ENCODE measurements around the gene IGSF10. TPM values are rescaled to one million over a fixed set of nuclear protein-coding genes. Genes with fewer than 3 reads are reported as not detected.

IGSF10 gene
- total and polyA plus RNA-seq, 2 donors from 2014 or later: 0.63 to 0.82 TPM

- no peaks in the 10 kb centered on the region for H3K36me3 ChIP-seq (ENCODE audit: control insufficient read depth in 2 of 3, insufficient read depth in 3 of 3, low read length in 3 of 3)
- peaks cover 0 to 12% (median 0%) of the 10 kb centered on the region in 3 donors for H3K9me3 ChIP-seq (ENCODE audit: control insufficient read depth in 2 of 3, insufficient read depth in 1 of 3, low read length in 3 of 3)
- no peak for DNase-seq
- FAIRE-seq: no peak
- no peaks in the 10 kb centered on the region for H3K4me1 ChIP-seq (ENCODE audit: control insufficient read depth in 2 of 3, insufficient read depth in 2 of 3, low read depth in 1 of 3, low read length in 3 of 3)
- no peak for TF ChIP-seq CTCF (IDR thresholded peaks at IDR 0.05; ENCODE audit: borderline replicate concordance, extremely low read depth, insufficient read depth)
- intact Hi-C loops (cut with DNase I): no loop called here
- no peak overlapping the region for H3K27ac ChIP-seq (ENCODE audit: low read depth in 2 of 2, low read length in 2 of 2)
- no peaks in the 10 kb centered on the region for H3K27me3 ChIP-seq (ENCODE audit: control insufficient read depth, insufficient read depth, low read length)
- no peak overlapping the region for H3K4me3 ChIP-seq (ENCODE audit: low read length in 3 of 3)
- no peak overlapping the region for H3K9ac ChIP-seq (ENCODE audit: low read length in 3 of 3)
These were observed 22.6 kb upstream of the IGSF10 start for GRCh38 chr3:151483488-151483887.

- FAIRE-seq: no peak
- H3K4me3 ChIP-seq (ENCODE audit: low read length in 3 of 3): no peak overlapping the region
- TF ChIP-seq CTCF (IDR thresholded peaks at IDR 0.05; ENCODE audit: borderline replicate concordance, extremely low read depth, insufficient read depth): no peak
- no peak overlapping the region for H3K9ac ChIP-seq (ENCODE audit: low read length in 3 of 3)
- no peaks in the 10 kb centered on the region for H3K36me3 ChIP-seq (ENCODE audit: control insufficient read depth in 2 of 3, insufficient read depth in 3 of 3, low read length in 3 of 3)
- H3K9me3 ChIP-seq (ENCODE audit: control insufficient read depth in 2 of 3, insufficient read depth in 1 of 3, low read length in 3 of 3): peaks cover 0 to 12% (median 0%) of the 10 kb centered on the region in 3 donors
- H3K27ac ChIP-seq (ENCODE audit: low read depth in 2 of 2, low read length in 2 of 2): no peak overlapping the region
- peak in 1 of 5 donors; percentile 55 for DNase-seq
- intact Hi-C loops (cut with DNase I): no loop called here
- no peaks in the 10 kb centered on the region for H3K27me3 ChIP-seq (ENCODE audit: control insufficient read depth, insufficient read depth, low read length)
- no peaks in the 10 kb centered on the region for H3K4me1 ChIP-seq (ENCODE audit: control insufficient read depth in 2 of 3, insufficient read depth in 2 of 3, low read depth in 1 of 3, low read length in 3 of 3)
These were observed 19.6 kb upstream of the IGSF10 start for GRCh38 chr3:151480492-151480891.

GRCh38 chr3:151479452-151479851, 18.6 kb upstream of the IGSF10 start:
- Histone ChIP-seq H3K36me3 (ENCODE audit: control insufficient read depth in 2 of 3, insufficient read depth in 3 of 3, low read length in 3 of 3) (no peaks in the 10 kb centered on the region), H3K9me3 (ENCODE audit: control insufficient read depth in 2 of 3, insufficient read depth in 1 of 3, low read length in 3 of 3) (peaks cover 0 to 12% (median 0%) of the 10 kb centered on the region in 3 donors), H3K27me3 (ENCODE audit: control insufficient read depth, insufficient read depth, low read length) (no peaks in the 10 kb centered on the region), H3K27ac (ENCODE audit: low read depth in 2 of 2, low read length in 2 of 2) (no peak overlapping the region), H3K4me1 (ENCODE audit: control insufficient read depth in 2 of 3, insufficient read depth in 2 of 3, low read depth in 1 of 3, low read length in 3 of 3) (no peaks in the 10 kb centered on the region), H3K9ac (ENCODE audit: low read length in 3 of 3) (no peak overlapping the region), H3K4me3 (ENCODE audit: low read length in 3 of 3) (no peak overlapping the region)
- TF ChIP-seq CTCF (IDR thresholded peaks at IDR 0.05; ENCODE audit: borderline replicate concordance, extremely low read depth, insufficient read depth): no peak
- DNase-seq: peak in 1 of 5 donors; percentile 18
- intact Hi-C loops (cut with DNase I): no loop called here
- no peak for FAIRE-seq

DNA sequence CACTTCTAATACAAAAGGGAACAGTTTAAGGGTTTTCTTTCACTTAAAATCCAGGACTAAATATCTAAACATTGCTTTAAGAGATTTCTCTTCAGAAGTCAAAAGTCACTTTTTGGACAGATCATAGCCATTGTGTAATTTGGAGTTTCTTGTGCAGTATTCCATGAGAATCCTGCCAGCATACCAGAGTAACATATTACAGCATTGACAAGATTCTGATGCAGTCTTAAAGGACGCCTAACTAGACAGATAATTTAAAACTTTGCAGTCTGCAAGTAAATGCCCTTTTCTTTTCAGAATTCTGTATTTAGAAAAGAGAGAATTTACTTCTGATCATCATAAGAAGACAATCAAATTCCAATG, 17.5 kb upstream of the IGSF10 start:
- no peaks in the 10 kb centered on the region for H3K36me3 ChIP-seq (ENCODE audit: control insufficient read depth in 2 of 3, insufficient read depth in 3 of 3, low read length in 3 of 3)
- H3K27ac ChIP-seq (ENCODE audit: low read depth in 2 of 2, low read length in 2 of 2): no peak overlapping the region
- peaks cover 0 to 12% (median 0%) of the 10 kb centered on the region in 3 donors for H3K9me3 ChIP-seq (ENCODE audit: control insufficient read depth in 2 of 3, insufficient read depth in 1 of 3, low read length in 3 of 3)
- no peaks in the 10 kb centered on the region for H3K27me3 ChIP-seq (ENCODE audit: control insufficient read depth, insufficient read depth, low read length)
- no peak overlapping the region for H3K9ac ChIP-seq (ENCODE audit: low read length in 3 of 3)
- DNase-seq (no peak), FAIRE-seq (no peak)
- no peak overlapping the region for H3K4me3 ChIP-seq (ENCODE audit: low read length in 3 of 3)
- H3K4me1 ChIP-seq (ENCODE audit: control insufficient read depth in 2 of 3, insufficient read depth in 2 of 3, low read depth in 1 of 3, low read length in 3 of 3): no peaks in the 10 kb centered on the region
- intact Hi-C loops (cut with DNase I): no loop called here
- TF ChIP-seq CTCF (IDR thresholded peaks at IDR 0.05; ENCODE audit: borderline replicate concordance, extremely low read depth, insufficient read depth): no peak

Measured in kidney (tissue), 14 donors.